Measurements from ENCODE around the gene BNIP5. TPM values are rescaled to one million over a fixed set of nuclear protein-coding genes. Genes with fewer than 3 reads are reported as not detected.

Gene BNIP5
- total RNA-seq, 1 donor: not detected

DNA sequence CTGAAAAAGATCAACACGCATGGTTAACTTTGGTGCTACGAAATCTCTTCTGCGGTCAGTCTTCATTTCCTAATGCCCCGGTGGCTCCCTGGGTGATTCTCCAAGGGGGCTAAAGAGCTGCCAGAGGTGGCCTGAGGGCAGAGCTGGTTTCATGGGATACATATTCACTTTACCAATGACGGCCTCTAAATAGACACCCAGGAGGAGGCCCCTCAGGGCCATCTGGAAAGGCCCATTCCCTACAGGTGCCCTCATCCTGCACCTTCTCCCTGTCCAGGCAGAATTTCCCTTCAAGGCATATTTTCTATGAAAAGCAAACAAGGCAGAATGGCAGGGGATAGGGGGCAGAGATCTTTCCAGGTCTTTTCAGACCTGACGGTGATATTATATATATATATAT lies 12.5 kb downstream of the BNIP5 start:
- no peak overlapping the region for H3K4me3 ChIP-seq (ENCODE audit: low read depth, low read length)
- TF ChIP-seq, protein P1, sequence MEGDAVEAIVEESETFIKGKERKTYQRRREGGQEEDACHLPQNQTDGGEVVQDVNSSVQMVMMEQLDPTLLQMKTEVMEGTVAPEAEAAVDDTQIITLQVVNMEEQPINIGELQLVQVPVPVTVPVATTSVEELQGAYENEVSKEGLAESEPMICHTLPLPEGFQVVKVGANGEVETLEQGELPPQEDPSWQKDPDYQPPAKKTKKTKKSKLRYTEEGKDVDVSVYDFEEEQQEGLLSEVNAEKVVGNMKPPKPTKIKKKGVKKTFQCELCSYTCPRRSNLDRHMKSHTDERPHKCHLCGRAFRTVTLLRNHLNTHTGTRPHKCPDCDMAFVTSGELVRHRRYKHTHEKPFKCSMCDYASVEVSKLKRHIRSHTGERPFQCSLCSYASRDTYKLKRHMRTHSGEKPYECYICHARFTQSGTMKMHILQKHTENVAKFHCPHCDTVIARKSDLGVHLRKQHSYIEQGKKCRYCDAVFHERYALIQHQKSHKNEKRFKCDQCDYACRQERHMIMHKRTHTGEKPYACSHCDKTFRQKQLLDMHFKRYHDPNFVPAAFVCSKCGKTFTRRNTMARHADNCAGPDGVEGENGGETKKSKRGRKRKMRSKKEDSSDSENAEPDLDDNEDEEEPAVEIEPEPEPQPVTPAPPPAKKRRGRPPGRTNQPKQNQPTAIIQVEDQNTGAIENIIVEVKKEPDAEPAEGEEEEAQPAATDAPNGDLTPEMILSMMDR (IDR thresholded peaks at IDR 0.05; ENCODE audit: insufficient read depth, low read depth, low read length): no peak
- DNase-seq (ENCODE audit: low read depth): no peak

DNA sequence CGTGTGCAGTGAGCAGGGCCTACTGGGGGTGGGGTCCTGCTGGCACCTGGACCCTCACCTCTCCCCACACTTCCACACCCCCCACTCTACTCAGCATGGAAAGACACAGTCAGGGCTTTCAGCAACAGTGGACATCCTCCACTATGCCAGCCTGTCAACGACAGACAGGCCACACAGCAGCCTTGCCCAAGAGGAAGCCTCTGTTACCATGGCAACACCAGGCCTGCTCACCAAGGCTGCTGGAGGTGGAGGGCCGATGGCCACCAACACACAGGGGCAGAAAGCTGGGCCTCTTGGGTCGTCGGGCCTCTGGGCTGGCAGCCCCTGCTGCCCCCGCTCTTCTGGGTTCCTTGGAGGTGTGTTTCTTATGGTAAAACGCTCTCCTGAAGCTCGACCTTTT lies 13.6 kb downstream of the BNIP5 start:
- H3K4me3 ChIP-seq (ENCODE audit: low read depth, low read length): no peak overlapping the region
- TF ChIP-seq, protein P1 (IDR thresholded peaks at IDR 0.05; ENCODE audit: insufficient read depth, low read depth, low read length): no peak
- no peak for DNase-seq (ENCODE audit: low read depth)

DNA sequence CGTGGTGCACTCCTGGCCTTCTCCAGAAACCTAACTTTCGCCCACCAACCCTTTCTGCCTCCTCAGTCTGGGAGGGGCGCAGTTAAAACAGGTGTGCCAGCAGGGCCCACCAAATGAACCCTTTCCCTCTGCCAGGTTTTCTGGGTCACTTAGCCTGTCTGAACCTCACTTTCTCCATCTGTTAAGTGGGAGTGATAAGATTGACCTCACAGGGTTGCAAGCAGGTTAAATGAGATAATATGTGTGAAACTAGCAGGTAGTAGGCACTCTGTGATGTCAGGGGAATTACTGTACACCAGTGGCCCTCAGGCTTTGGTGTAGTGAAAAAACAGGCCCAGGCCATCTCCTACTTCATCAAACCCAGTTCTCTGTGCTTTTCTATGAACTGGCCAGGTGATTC lies 14.1 kb downstream of the BNIP5 start:
- no peak overlapping the region for H3K4me3 ChIP-seq (ENCODE audit: low read depth, low read length)
- TF ChIP-seq, protein P1 (IDR thresholded peaks at IDR 0.05; ENCODE audit: insufficient read depth, low read depth, low read length): no peak
- DNase-seq (ENCODE audit: low read depth): no peak

DNA sequence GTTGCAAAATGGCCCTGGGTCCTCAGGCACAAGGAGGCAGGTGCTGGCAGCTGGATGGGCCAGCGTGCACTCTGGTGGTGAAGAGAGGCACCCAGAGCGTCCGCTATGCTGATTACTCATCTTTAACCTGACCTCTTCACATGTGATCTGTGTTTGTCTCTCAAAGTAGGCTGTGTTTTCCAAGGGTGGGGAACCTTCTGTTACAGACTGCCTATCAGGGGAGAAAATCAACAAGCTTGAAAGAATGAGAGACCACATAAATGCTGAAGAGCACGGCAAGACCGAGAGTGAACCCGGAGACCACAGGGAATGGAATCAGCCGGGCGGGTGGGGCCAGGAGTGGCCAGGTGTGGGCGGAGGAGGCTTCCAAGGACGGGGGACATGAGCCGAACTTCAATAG lies 16.2 kb downstream of the BNIP5 start:
- no peak overlapping the region for H3K4me3 ChIP-seq (ENCODE audit: low read depth, low read length)
- DNase-seq (ENCODE audit: low read depth): no peak
- TF ChIP-seq, protein P1 (IDR thresholded peaks at IDR 0.05; ENCODE audit: insufficient read depth, low read depth, low read length): no peak

GRCh38 chr6:36319821-36320220 lies 16.9 kb downstream of the BNIP5 start:
- H3K4me3 ChIP-seq (ENCODE audit: low read depth, low read length): no peak overlapping the region
- TF ChIP-seq, protein P1 (IDR thresholded peaks at IDR 0.05; ENCODE audit: insufficient read depth, low read depth, low read length): no peak
- no peak for DNase-seq (ENCODE audit: low read depth)

DNA sequence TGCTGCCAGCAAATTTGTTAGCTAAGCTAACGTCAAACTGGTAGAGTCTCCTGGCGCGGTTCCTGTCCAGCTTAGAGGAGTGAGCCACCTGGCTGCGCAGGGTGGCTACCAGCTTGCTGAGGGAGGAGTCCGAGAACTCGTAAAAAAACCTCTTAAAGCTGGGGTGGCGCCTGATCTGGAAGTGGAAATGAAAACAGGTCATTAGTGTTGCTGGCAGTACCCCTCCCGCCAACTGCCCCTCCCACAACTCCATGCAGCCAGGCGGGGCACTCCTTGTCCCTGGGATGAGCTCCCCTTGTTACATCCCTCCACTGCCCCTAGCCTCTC lies 17.3 kb downstream of the BNIP5 start:
- H3K4me3 ChIP-seq (ENCODE audit: low read depth, low read length): no peak overlapping the region
- TF ChIP-seq, protein P1 (IDR thresholded peaks at IDR 0.05; ENCODE audit: insufficient read depth, low read depth, low read length): no peak
- DNase-seq (ENCODE audit: low read depth): no peak

DNA sequence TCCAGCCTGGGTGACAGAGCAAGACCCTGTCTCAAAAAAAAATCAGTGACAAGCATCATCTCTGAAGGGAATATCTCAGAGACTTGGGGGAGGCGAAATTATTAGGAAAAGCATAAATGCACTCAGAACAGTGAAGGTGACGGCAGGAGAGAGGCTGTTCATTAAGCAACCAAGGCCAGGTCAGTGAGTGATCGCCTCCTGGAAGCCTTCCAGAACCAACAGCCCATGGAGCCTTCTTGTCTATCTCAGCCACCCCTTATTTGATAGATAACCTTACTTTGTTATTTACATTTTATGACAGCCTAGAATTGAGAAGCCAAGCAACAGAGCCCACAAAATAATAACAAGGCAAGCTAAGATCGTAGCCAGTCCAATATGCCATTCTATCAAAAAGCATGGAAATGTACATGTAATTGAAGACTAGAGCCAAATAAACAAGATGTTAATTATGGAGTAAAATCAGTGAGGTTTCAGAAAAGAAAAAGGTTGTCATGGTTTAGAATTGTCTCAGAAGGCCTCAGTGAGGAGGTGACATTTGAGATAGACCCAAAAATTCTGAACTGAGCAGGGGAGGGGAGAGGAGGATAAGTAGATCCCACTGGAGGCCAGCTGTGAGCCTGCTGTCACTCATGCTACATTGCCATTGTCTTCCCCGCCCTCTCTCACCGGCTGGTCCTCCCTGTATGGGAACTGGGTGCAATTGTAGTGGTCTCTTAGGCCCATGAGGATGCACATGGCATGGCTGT lies 17.8 kb downstream of the BNIP5 start:
- TF ChIP-seq, protein P1 (IDR thresholded peaks at IDR 0.05; ENCODE audit: insufficient read depth, low read depth, low read length): no peak
- H3K4me3 ChIP-seq (ENCODE audit: low read depth, low read length): no peak overlapping the region
- no peak for DNase-seq (ENCODE audit: low read depth)
